Sigmoid colon (tissue), 4 donors: Measurements from ENCODE around the gene KLHL17.

Experiments
- CTCF ChIP-seq, 4 experiments: fragments of 450-650 bp in 3 of 4; fragments of 200-600 bp in 1 of 4; IDR thresholded peaks; one replicate each; pipeline ENCODE4 v1.5.1; 2016 to 2019; ENCODE audit warnings: antibody characterized with exemption in 4 of 4, mild to moderate bottlenecking in 3 of 4, moderate library complexity in 2 of 4
- EP300 ChIP-seq, 4 donors: sonication (generic); formaldehyde crosslinking; IDR thresholded peaks; one replicate each; pipeline ENCODE4 v1.6.1; 2017; ENCODE audit warnings: antibody characterized with exemption in 4 of 4
- POLR2AphosphoS5 ChIP-seq, 4 donors: sonication (generic); formaldehyde crosslinking; IDR thresholded peaks; one replicate each; pipeline ENCODE4 v1.6.1; 2017; ENCODE audit warnings: antibody characterized with exemption in 4 of 4

- TF ChIP-seq CTCF (IDR thresholded peaks at IDR 0.05) (no peak), EP300 (IDR thresholded peaks at IDR 0.05) (no peak), POLR2AphosphoS5 (IDR thresholded peaks at IDR 0.05) (no peak)
Measured at GRCh38 chr1:919271-919872, 41.0 kb upstream of the KLHL17 start.
